COLO668 (cell line): ENCODE results near the gene NSD2.

Experiments
- DNase-seq: peaks from one replicate; lab custom pipeline; 2025; ENCODE audit not compliant: unreplicated experiment; lab: John Stamatoyannopoulos, UW

The NSD2 gene

DNA sequence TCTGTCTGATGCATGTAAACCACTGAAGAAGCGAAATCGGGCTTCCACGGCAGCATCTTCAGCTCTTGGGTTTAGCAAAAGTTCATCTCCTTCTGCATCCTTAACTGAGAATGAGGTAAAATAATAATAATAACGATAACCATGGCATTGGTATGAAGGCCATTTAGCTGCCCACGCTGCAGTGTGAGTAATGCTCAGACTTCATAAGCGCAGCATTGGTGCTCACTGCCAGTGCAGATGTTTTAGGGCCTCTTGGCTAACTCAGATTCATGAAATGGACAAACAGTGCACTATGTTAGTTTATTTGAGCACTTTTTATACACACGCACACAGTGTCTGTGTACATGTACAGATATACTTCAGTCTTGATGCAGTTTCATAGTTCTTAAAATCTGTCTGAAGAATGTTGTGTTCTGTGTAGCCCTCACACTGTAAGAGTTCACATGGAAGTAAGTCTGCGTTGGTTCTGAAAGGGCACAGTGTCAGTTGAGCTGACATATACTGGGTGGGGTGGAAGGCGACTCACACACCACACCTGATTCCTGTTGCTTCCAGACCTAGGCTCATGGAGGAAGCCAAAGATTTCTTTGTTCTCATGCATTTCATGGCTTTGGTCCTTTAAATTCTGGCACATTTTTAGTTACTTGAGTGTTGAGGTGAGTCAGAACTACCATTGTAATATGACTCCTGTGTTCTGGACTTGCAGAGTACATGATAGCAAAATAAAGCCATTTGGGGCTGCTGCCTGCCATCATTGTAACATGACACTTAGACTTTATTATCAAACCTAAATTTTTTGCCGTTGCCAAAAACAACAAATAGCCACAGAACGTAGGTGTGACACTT, 68.7 kb downstream of the NSD2 start:
- no peak for DNase-seq

GRCh38 chr4:1940566-1940965, 69.4 kb downstream of the NSD2 start:
- no peak for DNase-seq

- DNase-seq: no peak
Measured at GRCh38 chr4:1943928-1944327, 72.7 kb downstream of the NSD2 start.

GRCh38 chr4:1945124-1945895, 74.1 kb downstream of the NSD2 start:
- DNase-seq: no peak

DNA sequence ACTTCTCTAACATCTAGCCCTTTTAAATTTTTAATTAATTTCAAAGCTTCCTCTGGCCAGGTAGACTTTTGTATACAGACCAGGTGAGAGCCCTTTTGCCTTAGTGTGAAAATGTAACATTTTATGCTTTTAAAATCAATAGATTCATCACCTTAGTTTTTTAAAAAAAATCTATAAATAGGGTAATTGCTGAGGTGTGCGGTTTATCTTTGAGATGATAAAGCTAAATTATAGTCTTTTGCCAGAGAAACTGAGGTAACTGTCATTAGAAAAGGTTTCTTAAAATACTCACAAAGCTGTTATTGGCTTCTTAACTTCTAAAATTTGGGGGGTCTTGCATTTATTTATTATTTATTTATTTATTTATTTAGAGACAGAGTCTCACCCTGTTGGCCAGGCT, 74.7 kb downstream of the NSD2 start:
- no peak for DNase-seq

DNA sequence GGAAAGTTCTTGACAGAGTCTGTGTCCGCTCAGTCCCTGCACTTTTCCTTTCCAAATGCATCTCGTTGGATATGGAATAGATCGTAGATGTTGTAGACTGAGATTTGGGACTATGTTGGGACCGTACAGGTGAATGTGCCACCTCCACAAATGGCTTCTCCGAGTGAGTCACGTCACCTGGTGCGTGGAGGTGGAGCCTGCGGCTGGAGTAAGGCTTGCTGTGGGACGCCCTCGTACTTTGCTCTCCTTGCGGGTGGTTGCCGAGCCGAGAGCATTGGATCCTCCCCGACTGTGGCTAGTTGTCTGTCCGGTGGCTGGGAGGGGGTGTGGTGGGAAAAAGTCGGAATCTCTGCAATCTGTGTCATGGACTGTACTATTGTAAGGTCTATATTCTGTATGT, 77.0 kb downstream of the NSD2 start:
- no peak for DNase-seq

- DNase-seq: no peak
Measured at GRCh38 chr4:1948892-1949436, 77.8 kb downstream of the NSD2 start.

- DNase-seq: no peak
Measured at GRCh38 chr4:1950369-1950768, 79.2 kb downstream of the NSD2 start.

- DNase-seq: no peak
Measured at GRCh38 chr4:1952058-1952700, 81.0 kb downstream of the NSD2 start.

GRCh38 chr4:1952719-1953118, 81.5 kb downstream of the NSD2 start:
- no peak for DNase-seq

GRCh38 chr4:1953335-1953734, 82.1 kb downstream of the NSD2 start:
- no peak for DNase-seq

DNA sequence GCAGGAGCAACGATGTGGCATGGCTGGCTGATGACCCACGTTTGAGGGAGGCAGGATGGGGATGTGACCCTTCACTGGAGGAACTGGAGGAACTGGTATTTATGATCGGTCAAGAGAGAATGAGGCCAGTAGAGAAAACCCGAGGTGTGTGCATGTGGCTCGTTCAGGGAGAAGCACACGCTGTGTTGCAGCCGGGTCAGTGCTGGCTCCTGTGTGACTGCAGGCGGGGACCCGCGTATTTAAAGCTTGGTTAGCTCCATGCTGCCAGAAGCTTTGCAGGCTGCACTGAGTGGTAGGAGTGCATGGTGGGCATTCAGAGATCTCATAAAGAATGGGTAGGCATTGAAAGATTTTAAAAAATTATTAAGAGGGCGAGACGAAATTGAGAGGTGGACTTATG, 85.4 kb downstream of the NSD2 start:
- DNase-seq: no peak

DNA sequence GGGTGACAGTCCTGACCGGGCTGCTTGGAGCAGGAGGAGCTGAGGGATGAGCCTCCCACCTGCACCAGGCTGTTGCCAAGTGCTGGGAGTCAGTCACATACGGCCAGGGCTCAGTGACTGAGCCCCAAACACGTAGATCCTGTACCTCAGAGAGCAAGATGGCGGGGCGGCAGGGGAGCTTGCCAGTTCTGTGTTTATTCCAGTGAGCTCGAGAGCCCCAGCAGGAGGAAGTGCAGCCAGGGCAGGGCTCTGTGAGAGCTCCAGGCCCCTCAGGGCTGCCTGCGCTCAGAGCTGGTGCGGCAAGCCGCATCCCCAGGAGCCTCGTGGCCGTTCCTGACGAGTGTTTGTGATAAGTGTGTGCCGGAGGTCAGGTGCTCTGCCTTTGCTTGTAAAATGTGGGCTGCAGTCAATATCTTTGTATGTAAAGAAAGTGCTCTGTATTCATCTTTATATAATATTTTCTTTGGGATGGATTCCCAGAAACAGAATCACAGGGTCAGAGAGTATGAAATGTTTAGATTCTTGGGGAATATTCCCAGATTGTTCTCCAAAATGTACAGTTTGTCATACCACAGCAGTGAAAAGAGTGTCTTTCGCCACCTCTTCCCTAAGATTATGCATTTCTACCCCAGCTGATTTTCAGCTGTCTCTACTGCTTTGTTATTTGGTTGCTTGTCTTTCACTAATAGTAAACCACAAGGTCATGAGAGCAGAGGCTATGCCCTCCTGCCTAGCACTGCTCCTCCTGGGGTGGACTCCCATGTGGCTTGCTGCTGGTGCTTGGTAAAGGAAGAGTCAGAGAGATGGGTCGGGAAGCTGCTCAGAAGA, 87.3 kb downstream of the NSD2 start:
- no peak for DNase-seq

GRCh38 chr4:1959104-1959384, 87.9 kb downstream of the NSD2 start:
- DNase-seq: no peak

- no peak for DNase-seq
Measured at GRCh38 chr4:1960170-1960825, 89.1 kb downstream of the NSD2 start.

GRCh38 chr4:1961038-1961437, 89.8 kb downstream of the NSD2 start:
- no peak for DNase-seq

DNA sequence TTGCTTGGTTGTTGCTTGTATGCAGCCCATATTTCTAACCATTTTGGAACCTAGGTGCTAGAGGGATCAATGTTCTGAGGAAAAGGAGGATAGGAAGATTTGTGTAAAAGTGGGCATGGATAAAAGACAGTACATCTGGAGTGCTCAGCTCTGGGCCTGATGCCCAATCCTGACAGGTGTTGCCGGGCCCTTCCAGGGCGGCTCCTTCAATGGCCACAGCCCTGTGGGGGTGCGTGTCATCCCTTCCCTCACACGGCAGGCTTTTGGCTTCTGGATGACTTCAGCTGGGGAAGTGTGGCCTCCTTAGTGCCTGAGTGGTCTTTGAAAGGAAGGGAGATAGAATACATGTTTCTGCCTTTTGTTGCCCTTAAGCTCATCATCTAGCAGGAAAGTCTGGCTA, 90.4 kb downstream of the NSD2 start:
- no peak for DNase-seq

DNA sequence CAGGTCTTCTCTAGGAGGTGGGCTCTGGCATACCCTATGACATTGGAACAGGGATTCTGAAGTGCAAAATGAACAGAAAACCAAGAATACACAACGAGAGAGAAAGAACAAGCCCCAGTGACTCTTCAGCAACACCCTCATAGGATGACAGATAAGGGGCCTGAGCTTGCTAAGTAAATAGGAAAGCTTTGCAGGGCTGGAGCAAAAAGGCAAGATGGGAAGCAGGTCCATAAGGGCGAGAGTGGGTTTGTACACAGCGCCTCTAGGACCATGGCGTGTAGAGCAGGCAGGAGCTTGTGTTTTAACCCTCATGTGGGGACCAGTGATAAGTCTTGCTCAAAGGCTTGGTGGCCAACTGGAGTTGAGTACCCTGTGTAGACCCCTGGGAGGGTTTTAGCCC, 91.8 kb downstream of the NSD2 start:
- DNase-seq: no peak

DNA sequence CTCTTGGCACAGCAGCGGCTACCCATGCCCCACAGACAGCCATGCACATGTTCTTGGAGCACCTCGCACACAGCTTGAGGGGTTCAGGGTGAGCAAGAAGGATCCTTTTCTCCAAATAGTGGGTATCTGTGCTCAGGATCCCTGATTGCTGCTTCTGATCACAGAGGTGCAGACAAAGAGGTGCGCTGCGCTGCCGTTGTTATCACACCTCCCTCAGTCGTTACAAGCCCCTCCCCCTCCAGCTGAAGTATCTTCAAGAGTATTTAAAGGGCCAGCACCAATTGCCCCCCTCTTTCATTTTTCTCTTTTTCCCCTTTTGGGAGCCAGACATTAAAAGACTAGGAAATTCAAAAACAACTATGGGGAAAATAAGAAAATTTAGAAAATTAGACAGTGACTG, 93.2 kb downstream of the NSD2 start:
- no peak for DNase-seq

DNA sequence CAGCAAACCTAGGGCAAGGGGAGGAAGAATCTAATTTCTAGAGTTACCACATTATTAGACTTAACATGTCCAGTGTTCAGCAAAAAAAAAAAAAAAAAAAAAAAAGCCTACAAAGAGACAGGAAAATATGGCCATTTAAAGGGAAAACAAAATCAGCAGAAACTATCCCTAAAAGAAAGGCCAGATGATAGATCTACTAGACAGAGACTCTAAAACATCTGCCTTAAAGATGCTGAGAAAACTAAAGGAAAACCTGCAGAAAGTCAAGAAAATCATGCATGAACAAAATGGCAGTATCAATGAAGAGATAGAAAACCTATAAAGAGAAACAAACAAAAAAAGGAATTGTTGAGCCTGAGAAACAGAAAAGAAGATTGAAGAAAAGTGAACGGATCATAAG, 93.8 kb downstream of the NSD2 start:
- DNase-seq: no peak
